Omental fat pad (tissue), 4 donors: ENCODE measurements around the gene L3MBTL4. TPM values are rescaled to one million over a fixed set of nuclear protein-coding genes. Genes with fewer than 3 reads are reported as not detected.

ENCODE experiments used
- ATAC-seq: fragments of 150-250 bp; one replicate; pipeline ENCODE4 v1.9.1; 2016; ENCODE audit warnings: mild to moderate bottlenecking, moderate library complexity; ENCODE audit not compliant: low FRiP score
- DNase-seq: peaks from one replicate; pipeline ENCODE4 v3.0.0-alpha.2; 2019; ENCODE audit warnings: low spot score
- CTCF ChIP-seq, 3 donors: fragments of 450-650 bp; IDR thresholded peaks; one replicate each; pipeline ENCODE4 v1.5.1; 2016 to 2017; ENCODE audit warnings: antibody characterized with exemption in 3 of 3, mild to moderate bottlenecking in 3 of 3, moderate library complexity in 2 of 3
- total RNA-seq, 4 donors: library from RNA; depleted of rRNA; stranded (reverse); fragments of >200 nt; gene quantifications; one replicate each; pipeline ENCODE4 v1.1.0, GENCODE V29; 2016

Gene L3MBTL4
- total RNA-seq, 4 donors from 2014 or later, result 7.2 to 14.8 (median 8.3) TPM

DNA sequence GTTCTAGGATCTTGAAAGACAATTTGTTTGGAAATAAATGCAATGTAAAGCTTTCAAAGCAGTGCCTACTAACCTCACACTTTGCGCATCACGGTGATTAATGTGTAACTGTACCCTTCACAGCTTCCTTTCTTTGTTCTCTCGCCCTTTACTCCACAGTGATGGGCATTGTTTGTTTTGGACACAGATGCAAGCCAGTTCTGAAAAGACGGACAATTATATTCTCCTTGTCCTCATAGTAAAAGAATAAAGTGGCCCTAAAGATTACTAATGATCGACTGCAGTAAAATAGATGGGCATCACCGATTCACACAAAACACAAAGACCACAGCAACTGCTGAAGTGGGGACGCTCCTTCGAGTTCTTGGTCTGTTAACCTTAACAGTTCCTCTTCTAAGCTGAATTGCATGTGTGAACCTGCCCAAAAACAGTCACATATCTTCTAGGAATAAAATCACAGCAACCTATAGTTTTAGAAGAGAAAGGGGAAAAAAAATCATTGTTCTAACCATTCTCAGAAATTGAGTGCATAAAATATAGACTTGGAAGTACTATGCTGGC, 7.7 kb downstream of the L3MBTL4 start:
- DNase-seq, result no peak
- TF ChIP-seq CTCF (IDR thresholded peaks at IDR 0.05), result no peak
- ATAC-seq, result no peak

DNA sequence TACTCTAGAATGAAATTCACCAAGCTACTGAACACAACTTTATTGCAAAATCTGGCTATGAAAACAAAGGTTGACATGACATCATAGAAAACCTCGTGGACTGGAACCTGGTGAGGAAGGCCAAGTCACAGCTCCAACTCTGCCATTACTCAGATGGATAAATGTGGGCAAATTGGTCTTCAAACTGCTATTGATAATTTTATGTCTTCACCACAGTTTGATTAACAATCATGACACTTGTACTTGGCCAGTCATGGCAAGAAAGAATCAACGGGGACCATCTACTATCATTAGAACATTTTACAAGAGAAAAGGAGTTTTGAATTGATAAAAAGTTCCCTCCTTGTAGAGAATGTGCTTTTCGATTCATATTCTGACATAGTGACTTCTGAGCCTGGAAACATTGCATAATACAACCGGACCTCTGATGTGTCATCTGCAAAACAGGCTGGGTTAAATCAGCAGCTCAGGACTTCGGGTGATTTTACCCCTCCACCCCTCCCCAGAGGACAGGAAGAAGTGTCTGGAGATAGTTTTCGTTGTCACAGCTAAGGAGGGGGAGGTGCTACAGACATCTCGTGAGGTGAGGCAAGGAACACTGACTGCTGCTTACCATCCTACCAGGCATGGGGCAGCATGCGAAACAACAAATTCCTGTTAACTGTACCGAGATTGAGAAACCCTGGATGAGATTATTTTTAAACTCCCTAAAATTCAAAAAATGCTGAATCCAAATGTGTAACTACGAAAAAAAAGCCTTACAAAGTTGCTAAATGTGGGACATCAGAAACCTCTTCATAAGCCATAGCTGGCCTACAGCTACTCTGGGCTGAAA, 8.4 kb downstream of the L3MBTL4 start:
- DNase-seq (no peak), ATAC-seq (peak; percentile 86)
- no peak for TF ChIP-seq CTCF (IDR thresholded peaks at IDR 0.05)

DNA sequence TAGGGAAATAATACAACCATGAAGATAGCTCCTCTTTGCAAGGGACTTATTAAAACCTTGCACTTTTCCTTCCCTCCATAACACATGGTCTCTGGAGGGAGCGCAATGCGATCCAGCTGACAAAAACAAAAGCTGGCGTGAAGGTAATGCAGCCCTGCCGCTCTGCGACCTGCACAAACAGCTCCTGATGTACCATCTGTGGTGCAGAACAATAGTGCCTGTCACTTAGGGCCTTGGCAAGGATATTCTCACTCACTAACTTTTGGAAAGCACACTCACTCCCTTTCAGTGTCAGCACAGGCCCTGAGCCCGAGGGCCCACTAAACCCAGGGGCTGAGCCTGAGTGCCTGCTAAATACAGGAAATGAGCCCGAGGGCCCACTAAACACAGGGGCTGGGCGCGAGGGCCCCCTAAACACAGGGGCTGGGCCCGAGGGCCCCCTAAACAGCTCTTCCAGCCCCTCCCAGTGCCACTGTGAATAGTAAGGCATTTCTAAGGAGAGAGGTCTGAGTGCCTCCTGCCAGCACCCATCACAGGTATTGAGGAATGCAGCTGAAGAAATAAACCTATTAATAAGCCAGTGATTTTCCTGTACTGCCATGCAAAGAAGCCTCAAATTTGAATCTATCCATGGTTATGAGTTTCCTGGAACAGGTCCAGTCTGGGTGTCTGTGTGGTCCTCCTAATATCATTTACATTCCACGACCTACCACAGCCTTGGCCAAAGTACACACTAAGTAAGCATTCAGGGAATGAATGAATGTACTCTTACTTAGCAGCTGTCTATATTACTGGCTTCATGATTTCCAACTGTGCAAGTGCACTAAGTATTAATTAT, 9.3 kb downstream of the L3MBTL4 start:
- no peak for DNase-seq
- TF ChIP-seq CTCF (IDR thresholded peaks at IDR 0.05), result no peak
- ATAC-seq, result no peak

GRCh38 chr18:6404834-6405233, 9.9 kb downstream of the L3MBTL4 start:
- no peak for TF ChIP-seq CTCF (IDR thresholded peaks at IDR 0.05)
- DNase-seq (no peak), ATAC-seq (no peak)

DNA sequence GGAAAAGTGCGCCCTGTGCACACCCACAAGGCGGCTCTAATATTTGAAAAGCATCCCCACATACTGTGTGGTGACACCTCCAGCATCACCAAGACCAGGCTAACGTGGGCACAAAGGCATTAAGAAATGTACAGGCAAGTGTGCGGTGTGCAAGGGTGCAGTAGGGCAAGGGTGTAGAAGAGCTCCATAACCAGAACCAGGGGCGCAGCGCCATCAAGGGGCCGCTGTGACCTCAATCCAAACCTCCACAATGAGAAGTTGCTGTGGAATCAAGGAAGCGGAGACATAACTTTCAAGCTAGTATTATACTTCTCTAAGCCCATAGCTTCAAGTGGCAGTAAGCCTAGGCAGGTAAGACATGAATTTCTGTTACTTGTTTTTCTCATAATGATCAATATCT, 13.0 kb downstream of the L3MBTL4 start:
- ATAC-seq (no peak), DNase-seq (no peak)
- no peak for TF ChIP-seq CTCF (IDR thresholded peaks at IDR 0.05)

DNA sequence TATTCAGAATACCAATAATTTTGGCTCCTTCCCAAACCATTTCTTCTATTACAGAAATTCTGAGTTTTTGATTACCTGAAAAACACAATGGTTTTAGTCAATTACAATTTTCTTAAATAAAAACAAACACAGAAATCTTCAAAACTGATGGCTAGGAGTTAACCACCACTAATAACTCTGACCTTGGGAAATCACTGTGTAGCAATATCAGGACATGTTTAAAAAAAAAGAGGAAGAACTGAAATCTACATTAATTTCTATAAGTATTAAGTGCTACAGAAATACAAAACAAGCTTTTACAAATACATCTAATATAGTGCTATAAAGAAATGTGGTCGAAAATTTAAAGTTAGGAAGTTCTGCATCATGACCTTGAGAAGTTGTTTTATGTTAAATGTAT, 14.9 kb downstream of the L3MBTL4 start:
- no peak for DNase-seq
- no peak for TF ChIP-seq CTCF (IDR thresholded peaks at IDR 0.05)
- ATAC-seq, result no peak
